Astrocyte of the cerebellum (primary cell): ENCODE results near the gene PARD3B.

Experiments
- DNase-seq: peaks from one replicate; pipeline ENCODE4 v3.0.0-alpha.2; 2011; ENCODE audit warnings: low read depth
- H3K4me3 ChIP-seq: 2 replicates; pipeline ENCODE4 v1.5.1; 2011; ENCODE audit warnings: mild to moderate bottlenecking, low read depth, low read length, moderate library complexity
- in situ Hi-C: cut with HindIII; loops from 2 replicates; pipeline ENCODE4 v1.10.0; 2017; ENCODE audit warnings: low sequenced_read_pairs
- TF ChIP-seq, protein P1 (sequence below): IDR thresholded peaks from 2 replicates; pipeline ENCODE4 v1.5.1; 2012; ENCODE audit warnings: low read length, low read depth, moderate library complexity, mild to moderate bottlenecking; ENCODE audit errors: missing control alignments

PARD3B gene

DNA sequence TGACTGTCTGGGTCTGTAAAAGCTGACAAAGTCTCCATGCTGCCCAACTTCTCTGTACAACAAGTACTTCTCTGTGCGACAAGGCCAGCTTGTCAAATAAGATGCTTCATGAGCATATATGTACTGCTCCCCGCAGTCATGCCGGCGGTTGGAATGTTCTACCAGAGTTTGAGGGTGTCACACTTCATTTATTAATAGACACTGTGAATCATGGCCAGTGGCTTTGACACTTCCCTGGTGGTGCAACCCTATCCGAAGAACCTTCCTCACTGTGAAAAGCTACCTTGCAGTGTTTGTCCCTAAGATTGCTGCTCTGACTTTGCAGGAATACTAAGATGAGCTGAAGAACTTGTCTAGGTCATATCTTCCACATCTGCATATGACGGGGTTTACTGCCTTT lies 1016.2 kb downstream of the PARD3B start:
- H3K4me3 ChIP-seq = no peak overlapping the region
- in situ Hi-C loops = no loop called here
- TF ChIP-seq, protein P1, sequence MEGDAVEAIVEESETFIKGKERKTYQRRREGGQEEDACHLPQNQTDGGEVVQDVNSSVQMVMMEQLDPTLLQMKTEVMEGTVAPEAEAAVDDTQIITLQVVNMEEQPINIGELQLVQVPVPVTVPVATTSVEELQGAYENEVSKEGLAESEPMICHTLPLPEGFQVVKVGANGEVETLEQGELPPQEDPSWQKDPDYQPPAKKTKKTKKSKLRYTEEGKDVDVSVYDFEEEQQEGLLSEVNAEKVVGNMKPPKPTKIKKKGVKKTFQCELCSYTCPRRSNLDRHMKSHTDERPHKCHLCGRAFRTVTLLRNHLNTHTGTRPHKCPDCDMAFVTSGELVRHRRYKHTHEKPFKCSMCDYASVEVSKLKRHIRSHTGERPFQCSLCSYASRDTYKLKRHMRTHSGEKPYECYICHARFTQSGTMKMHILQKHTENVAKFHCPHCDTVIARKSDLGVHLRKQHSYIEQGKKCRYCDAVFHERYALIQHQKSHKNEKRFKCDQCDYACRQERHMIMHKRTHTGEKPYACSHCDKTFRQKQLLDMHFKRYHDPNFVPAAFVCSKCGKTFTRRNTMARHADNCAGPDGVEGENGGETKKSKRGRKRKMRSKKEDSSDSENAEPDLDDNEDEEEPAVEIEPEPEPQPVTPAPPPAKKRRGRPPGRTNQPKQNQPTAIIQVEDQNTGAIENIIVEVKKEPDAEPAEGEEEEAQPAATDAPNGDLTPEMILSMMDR = no peak
- DNase-seq = no peak

DNA sequence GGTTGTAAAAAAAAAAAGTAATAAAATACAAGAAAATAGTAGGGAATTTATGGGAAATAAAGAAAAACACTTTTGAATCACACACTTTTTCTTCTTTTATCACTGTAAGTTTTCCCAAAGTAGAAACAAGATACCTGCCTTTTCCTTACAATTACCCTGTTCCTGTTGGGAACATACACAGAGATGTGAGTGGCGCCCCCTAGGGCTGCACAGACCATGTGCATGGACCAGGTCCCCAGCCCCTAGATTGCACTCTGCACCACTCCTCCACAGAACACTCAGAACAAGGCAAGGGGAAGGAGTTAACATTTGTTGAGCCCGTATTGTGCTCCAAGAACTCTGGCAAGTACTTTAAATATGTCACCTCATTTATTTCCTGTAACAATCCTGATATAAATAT lies 1018.4 kb downstream of the PARD3B start:
- DNase-seq = no peak
- in situ Hi-C loops = no loop called here
- H3K4me3 ChIP-seq = no peak overlapping the region
- TF ChIP-seq, protein P1 = no peak

DNA sequence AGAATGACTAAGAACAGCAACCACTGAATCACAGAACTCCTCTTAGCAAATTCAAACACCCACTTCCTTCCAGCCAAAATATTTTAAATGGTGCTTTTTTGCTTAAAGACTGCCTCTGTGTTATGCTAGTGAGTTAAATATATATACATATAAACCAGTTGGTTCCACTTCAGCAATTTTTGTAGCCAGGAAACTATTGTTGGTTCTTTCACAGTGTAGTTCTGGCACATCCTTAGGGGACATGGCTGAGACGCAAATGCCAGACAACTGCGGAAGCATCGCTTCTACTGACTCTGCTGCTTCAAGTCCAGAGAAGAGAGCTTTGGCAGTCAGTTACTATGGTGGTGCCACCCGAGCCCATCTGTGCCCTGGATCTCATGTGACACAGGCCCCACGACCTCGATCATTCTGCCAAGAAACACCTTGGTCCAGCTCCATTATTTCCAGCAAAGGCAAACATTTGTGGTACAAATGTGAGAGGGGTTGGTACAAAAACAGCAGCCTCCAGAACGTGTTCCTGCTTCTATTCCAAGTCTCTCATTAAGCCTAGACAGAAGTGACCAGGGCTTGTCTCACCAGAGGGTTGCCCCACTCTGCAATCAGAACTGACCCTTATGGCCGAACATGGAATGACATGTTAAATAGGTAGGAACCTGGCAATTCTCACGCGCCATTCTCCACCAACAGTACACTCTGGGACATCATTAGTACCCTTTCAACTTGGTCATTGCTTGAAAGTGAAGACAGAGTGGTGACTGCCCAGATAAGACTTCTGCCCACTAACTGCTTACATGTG lies 1019.3 kb downstream of the PARD3B start:
- in situ Hi-C loops = no loop called here
- TF ChIP-seq, protein P1 = no peak
- H3K4me3 ChIP-seq = no peak overlapping the region
- no peak for DNase-seq

DNA sequence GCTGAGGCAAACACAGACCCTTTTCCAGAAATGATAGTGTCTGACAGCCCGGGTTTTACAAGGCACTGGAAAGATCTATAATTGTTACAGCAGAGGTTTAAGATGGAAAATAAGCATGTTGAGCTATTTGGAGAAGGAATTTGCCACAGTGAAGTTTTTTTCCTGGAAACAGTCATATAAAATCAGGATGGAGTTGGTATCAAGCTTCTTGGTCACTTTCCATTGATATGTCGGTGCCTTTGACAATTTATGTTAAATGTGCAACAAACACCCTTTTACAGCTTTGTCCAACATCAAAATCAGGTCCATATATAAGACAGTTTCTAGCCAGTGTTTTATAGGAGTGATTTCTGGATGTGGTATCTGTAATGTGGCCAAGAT lies 1019.9 kb downstream of the PARD3B start:
- in situ Hi-C loops = no loop called here
- no peak overlapping the region for H3K4me3 ChIP-seq
- DNase-seq = no peak
- TF ChIP-seq, protein P1 = no peak

DNA sequence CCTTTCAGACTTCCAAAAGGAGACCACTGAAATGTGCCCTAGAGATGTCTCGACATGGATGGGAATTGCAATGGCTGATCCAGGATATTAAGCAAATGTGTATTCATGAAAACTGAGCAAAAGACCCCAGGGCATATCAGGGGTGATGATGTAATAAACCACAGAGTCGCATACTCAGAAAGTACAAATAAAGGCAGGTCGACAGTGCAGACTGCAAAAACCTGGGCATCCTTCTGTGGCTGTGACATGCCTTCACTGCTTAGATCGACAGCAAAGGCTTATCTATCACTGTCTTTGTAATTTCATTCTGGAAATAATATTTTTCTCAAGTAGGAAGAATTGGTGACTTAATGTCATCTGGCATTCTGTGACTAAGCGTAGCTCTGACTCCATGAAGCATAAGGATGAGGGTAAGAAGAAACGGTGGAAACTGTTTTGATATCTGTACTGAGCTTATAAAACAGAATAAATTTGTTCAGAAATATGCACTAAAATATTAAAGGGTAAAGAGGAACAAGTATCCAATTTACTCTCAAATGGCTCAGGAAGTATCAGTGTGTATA lies 1021.4 kb downstream of the PARD3B start:
- no peak for DNase-seq
- no peak overlapping the region for H3K4me3 ChIP-seq
- TF ChIP-seq, protein P1 = no peak
- in situ Hi-C loops = no loop called here

DNA sequence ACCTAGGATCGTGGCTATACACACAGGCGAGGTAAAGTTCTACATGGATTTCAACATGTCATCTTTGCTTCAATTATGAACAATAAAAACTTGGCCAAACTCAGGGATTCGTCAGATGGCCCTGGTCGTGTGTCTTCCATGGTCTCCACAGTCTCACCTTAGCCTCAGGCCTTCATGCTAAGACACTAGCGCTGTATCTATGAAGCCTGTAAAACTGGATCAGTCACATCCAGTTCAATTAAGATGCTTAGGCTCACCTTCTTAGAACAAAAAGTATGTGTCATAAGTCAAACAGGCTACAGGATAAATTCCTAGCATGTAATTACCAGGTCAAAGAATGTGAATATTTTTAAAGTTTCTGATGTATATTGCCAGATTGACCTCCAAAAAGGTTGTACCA lies 1023.3 kb downstream of the PARD3B start:
- no peak for DNase-seq
- in situ Hi-C loops = no loop called here
- TF ChIP-seq, protein P1 = no peak
- H3K4me3 ChIP-seq = no peak overlapping the region
